GM21786 (cell line): ENCODE data around the gene IGF1R.
"Not testable (repeated sequence)": the region's sequence is repeated elsewhere in the genome, so short reads cannot be mapped to it uniquely, and the experiment has no call there.

ENCODE experiments used
- ATAC-seq: cut with Tn5 transposase; IDR thresholded peaks from one replicate; pipeline ENCODE4 v1.9.1; 2021; ENCODE audit not compliant: unreplicated experiment

IGF1R gene

GRCh38 chr15:98978153-98978552 is 329.8 kb downstream of the IGF1R start:
- no peak for ATAC-seq

- ATAC-seq: no peak
Measured at GRCh38 chr15:98980899-98981228, 332.5 kb downstream of the IGF1R start.

GRCh38 chr15:98981851-98982722 is 333.7 kb downstream of the IGF1R start:
- peak; percentile 59 for ATAC-seq

- no peak for ATAC-seq
Measured at GRCh38 chr15:98983334-98983733, 335.0 kb downstream of the IGF1R start.

- ATAC-seq: no peak
Measured at GRCh38 chr15:98986281-98986680, 337.9 kb downstream of the IGF1R start.

- ATAC-seq: no peak
Measured at GRCh38 chr15:98994892-98995291, 346.6 kb downstream of the IGF1R start.

- ATAC-seq: no peak
Measured at GRCh38 chr15:98996169-98996568, 347.8 kb downstream of the IGF1R start.

- no peak for ATAC-seq
Measured at GRCh38 chr15:98996624-98997023, 348.3 kb downstream of the IGF1R start.

GRCh38 chr15:98997312-98997711 is 349.0 kb downstream of the IGF1R start:
- ATAC-seq: no peak

- ATAC-seq: no peak
Measured at GRCh38 chr15:98997755-98998154, 349.4 kb downstream of the IGF1R start.

GRCh38 chr15:98998279-98998678 is 349.9 kb downstream of the IGF1R start:
- ATAC-seq: no peak

GRCh38 chr15:98999233-98999632 is 350.9 kb downstream of the IGF1R start:
- ATAC-seq: no peak

GRCh38 chr15:99002226-99002625 is 353.9 kb downstream of the IGF1R start:
- ATAC-seq: no peak

- not testable (repeated sequence) for ATAC-seq
Measured at GRCh38 chr15:99003317-99003716, 355.0 kb downstream of the IGF1R start.

GRCh38 chr15:99004998-99005974 is 356.9 kb downstream of the IGF1R start:
- not testable (repeated sequence) for ATAC-seq

GRCh38 chr15:99006146-99006545 is 357.8 kb downstream of the IGF1R start:
- no peak for ATAC-seq

GRCh38 chr15:99006904-99007495 is 358.7 kb downstream of the IGF1R start:
- no peak for ATAC-seq

- no peak for ATAC-seq
Measured at GRCh38 chr15:99009741-99010330, 361.5 kb downstream of the IGF1R start.

GRCh38 chr15:99010768-99011167 is 362.4 kb downstream of the IGF1R start:
- ATAC-seq: no peak
